Liver (tissue), 10 donors: ENCODE measurements around the gene ANKEF1. TPM values are rescaled to one million over a fixed set of nuclear protein-coding genes. Genes with fewer than 3 reads are reported as not detected.

ENCODE experiments used
- DNase-seq: peaks from one replicate; pipeline ENCODE4 v3.0.0-alpha.2; 2017; ENCODE audit warnings: low spot score
- H3K27ac ChIP-seq, 2 donors: one replicate each; pipeline ENCODE4 v1.7.0; 2013; ENCODE audit warnings: inconsistent platforms in 2 of 2, low read length in 2 of 2, control low read depth in 1 of 2, low read depth in 1 of 2, mild to moderate bottlenecking in 1 of 2
- H3K27me3 ChIP-seq, 4 donors: one replicate each; pipeline versions ENCODE4 v1.6.1 to v1.7.0; 2013; ENCODE audit warnings: low read length in 3 of 4, inconsistent platforms in 1 of 4, mild to moderate bottlenecking in 1 of 4, moderate library complexity in 1 of 4; ENCODE audit not compliant: control insufficient read depth in 4 of 4, insufficient read depth in 4 of 4
- H3K36me3 ChIP-seq, 4 donors: one replicate each; pipeline versions ENCODE4 v1.6.1 to v1.7.0; 2013; ENCODE audit warnings: low read length in 3 of 4, mild to moderate bottlenecking in 3 of 4, low read depth in 1 of 4, moderate library complexity in 1 of 4; ENCODE audit not compliant: control insufficient read depth in 4 of 4, insufficient read depth in 3 of 4
- H3K4me1 ChIP-seq, 4 donors: one replicate each; pipeline versions ENCODE4 v1.6.1 to v1.7.0; 2013; ENCODE audit warnings: low read length in 3 of 4, mild to moderate bottlenecking in 3 of 4, moderate library complexity in 1 of 4; ENCODE audit not compliant: control insufficient read depth in 4 of 4, insufficient read depth in 4 of 4
- H3K4me3 ChIP-seq, 3 donors: one replicate each; pipeline versions ENCODE4 v1.6.1 to v1.7.0; 2013; ENCODE audit warnings: low read length in 3 of 3, control low read depth in 1 of 3, low read depth in 1 of 3, mild to moderate bottlenecking in 1 of 3
- H3K9ac ChIP-seq, 2 donors: one replicate each; pipeline ENCODE4 v1.7.0; 2013; ENCODE audit warnings: low read length in 2 of 2, mild to moderate bottlenecking in 2 of 2, moderate library complexity in 2 of 2, control low read depth in 1 of 2, low read depth in 1 of 2
- H3K9me3 ChIP-seq, 4 donors: one replicate each; pipeline versions ENCODE4 v1.6.1 to v1.7.0; 2013; ENCODE audit warnings: low read length in 3 of 4; ENCODE audit not compliant: control insufficient read depth in 4 of 4
- ATF3 ChIP-seq: IDR thresholded peaks from 2 replicates; pipeline ENCODE4 v1.6.1; 2016; ENCODE audit warnings: antibody characterized with exemption
- CTCF ChIP-seq: fragments of 150-350 bp; IDR thresholded peaks from 2 replicates; pipeline ENCODE4 v1.5.1; 2017; ENCODE audit warnings: improper control_type of control experiment, low read depth, low read length; ENCODE audit not compliant: missing input control
- EGR1 ChIP-seq, 2 donors: IDR thresholded peaks; 2 replicates each; pipeline ENCODE4 v1.6.1; 2016 to 2018; ENCODE audit warnings: antibody characterized with exemption in 2 of 2, low read depth in 2 of 2
- FOXA1 ChIP-seq: IDR thresholded peaks from 2 replicates; pipeline ENCODE4 v1.6.1; 2016; ENCODE audit warnings: antibody characterized with exemption
- FOXA2 ChIP-seq: IDR thresholded peaks from 2 replicates; pipeline ENCODE4 v1.6.1; 2016; ENCODE audit warnings: antibody characterized with exemption
- GABPA ChIP-seq, 2 donors: IDR thresholded peaks in 1 of 2; conservative IDR thresholded peaks in 1 of 2; 2 replicates each; pipeline ENCODE4 v1.6.1; 2016; ENCODE audit warnings: antibody characterized with exemption in 2 of 2, mild to moderate bottlenecking in 1 of 2, moderate library complexity in 1 of 2
- HNF4A ChIP-seq, 2 donors: conservative IDR thresholded peaks; 2 replicates each; pipeline ENCODE4 v1.6.1; 2016; ENCODE audit warnings: antibody characterized with exemption in 2 of 2, mild to moderate bottlenecking in 2 of 2
- HNF4G ChIP-seq: IDR thresholded peaks from 2 replicates; pipeline ENCODE4 v1.6.1; 2016; ENCODE audit warnings: antibody characterized with exemption
- JUND ChIP-seq, 2 donors: IDR thresholded peaks; 2 replicates each; pipeline ENCODE4 v1.6.1; 2016; ENCODE audit warnings: antibody characterized with exemption in 2 of 2
- MAX ChIP-seq: IDR thresholded peaks from 2 replicates; pipeline ENCODE4 v1.6.1; 2016; ENCODE audit warnings: antibody characterized with exemption
- NR2F2 ChIP-seq: IDR thresholded peaks from 2 replicates; pipeline ENCODE4 v1.6.1; 2016; ENCODE audit warnings: antibody characterized with exemption
- RAD21 ChIP-seq, 2 donors: IDR thresholded peaks; 2 replicates each; pipeline ENCODE4 v1.6.1; 2016; ENCODE audit warnings: antibody characterized with exemption in 2 of 2, mild to moderate bottlenecking in 2 of 2
- REST ChIP-seq: IDR thresholded peaks from 2 replicates; pipeline ENCODE4 v1.6.1; 2016; ENCODE audit warnings: antibody characterized with exemption, mild to moderate bottlenecking
- RXRA ChIP-seq, 2 donors: IDR thresholded peaks; 2 replicates each; pipeline ENCODE4 v1.6.1; 2017 to 2018; ENCODE audit warnings: antibody characterized with exemption in 2 of 2, mild to moderate bottlenecking in 1 of 2
- SP1 ChIP-seq: IDR thresholded peaks from 2 replicates; pipeline ENCODE4 v1.6.1; 2018; ENCODE audit warnings: antibody characterized with exemption, mild to moderate bottlenecking
- TAF1 ChIP-seq: conservative IDR thresholded peaks from 2 replicates; pipeline ENCODE4 v1.6.1; 2016; ENCODE audit warnings: antibody characterized with exemption, mild to moderate bottlenecking
- YY1 ChIP-seq: IDR thresholded peaks from 2 replicates; pipeline ENCODE4 v1.6.1; 2016; ENCODE audit warnings: antibody characterized with exemption, mild to moderate bottlenecking
- ZBTB33 ChIP-seq: IDR thresholded peaks from 2 replicates; pipeline ENCODE4 v1.6.1; 2016; ENCODE audit warnings: antibody characterized with exemption
- polyA plus RNA-seq, 2 donors: library from polyadenylated mRNA; stranded (reverse) in 1 of 2; unstranded in 1 of 2; fragments of 200-250 nt in 1 of 2; fragments of >200 nt in 1 of 2; fragmentation: Nextera tagmentation in 1 of 2; extraction: Ambion mirVana in 1 of 2; gene quantifications; one replicate each; pipeline versions ENCODE4 v1.2.1 to v1.2.3, GENCODE V29; 2013 to 2015
- small RNA-seq: library from RNA; depleted of rRNA; stranded (forward); fragments of <200 nt; gene quantifications from one replicate; pipeline ENCODE3, GENCODE V24; 2014
- total RNA-seq, 2 donors: library from RNA; depleted of rRNA; stranded (reverse); fragments of >200 nt; gene quantifications; one replicate each; pipeline ENCODE4 v1.2.3, GENCODE V29; 2014
- donor health status: healthy.
- donor health status: healthy.
- donor health status: healthy.
- donor health status: healthy.
- donor health status: healthy.

Gene ANKEF1
- total and polyA plus RNA-seq, 4 donors = 1.6 to 5.1 (median 2.6) TPM

GRCh38 chr20:10105046-10105445 is 70.3 kb downstream of the ANKEF1 start:
- H3K4me1 ChIP-seq = peaks cover 0 to 9% (median 7%) of the 10 kb centered on the region in 4 donors
- DNase-seq = no peak
- no peak overlapping the region for H3K9ac ChIP-seq
- no peak for TF ChIP-seq FOXA2
- TF ChIP-seq ATF3 = no peak
- no peak for TF ChIP-seq RAD21 (IDR thresholded peaks at IDR 0.05)
- TF ChIP-seq MAX = no peak
- TF ChIP-seq RXRA (IDR thresholded peaks at IDR 0.05) = no peak
- TF ChIP-seq HNF4G = no peak
- TF ChIP-seq ZBTB33 = no peak
- TF ChIP-seq FOXA1 = no peak
- TF ChIP-seq REST = no peak
- TF ChIP-seq TAF1 = no peak
- no peak for TF ChIP-seq GABPA (IDR thresholded peaks at IDR 0.05 in 1 of 2, conservative IDR thresholded peaks at IDR 0.05 in 1 of 2)
- no peak for TF ChIP-seq YY1
- no peak for TF ChIP-seq SP1
- no peak for TF ChIP-seq JUND (IDR thresholded peaks at IDR 0.05)
- no peak for TF ChIP-seq NR2F2
- no peak for TF ChIP-seq HNF4A (conservative IDR thresholded peaks at IDR 0.05)
- TF ChIP-seq CTCF = no peak
- no peak for TF ChIP-seq EGR1 (IDR thresholded peaks at IDR 0.05; ENCODE audit: low read depth in 2 of 2)
- no peaks in the 10 kb centered on the region for H3K27me3 ChIP-seq
- no peaks in the 10 kb centered on the region for H3K36me3 ChIP-seq
- no peak overlapping the region for H3K27ac ChIP-seq
- H3K9me3 ChIP-seq = no peaks in the 10 kb centered on the region
- no peak overlapping the region for H3K4me3 ChIP-seq

Small RNA genes lying within 50 kb of the gene (small RNA-seq; reads per million reads assigned to genes)
- gene RF00017 = not detected

Other genes starting within 250 kb of the ANKEF1 start
- under 1 TPM in 1 of 2 donors, not detected in 1; 0.17 TPM for gene PAK5, start 195.9 kb upstream of the ANKEF1 start, total RNA-seq
- gene PAK5, start 195.9 kb upstream of the ANKEF1 start, polyA plus RNA-seq = under 1 TPM; 0.02 to 0.04 TPM
- gene SNAP25, start 183.8 kb downstream of the ANKEF1 start, total RNA-seq = 1 to 10 TPM in 1 of 2 donors, under 1 TPM in 1; 0.42 to 2.7 TPM
- under 1 TPM; 0.32 to 0.69 TPM for gene SNAP25, start 183.8 kb downstream of the ANKEF1 start, polyA plus RNA-seq